Glutamatergic neuron (in vitro differentiated cells): ENCODE data around the gene FBLN2. TPM values are rescaled to one million over a fixed set of nuclear protein-coding genes. Genes with fewer than 3 reads are reported as not detected.

Source experiments
- DNase-seq: peaks from one replicate; pipeline ENCODE4 v3.0.0; 2022
- H3K27ac Mint-ChIP-seq: one replicate; pipeline ENCODE4 v1.8.0; 2020; ENCODE audit warnings: mild to moderate bottlenecking, mixed read lengths, inconsistent platforms; ENCODE audit not compliant: unreplicated experiment
- H3K27me3 Mint-ChIP-seq: one replicate; pipeline ENCODE4 v1.8.0; 2020; ENCODE audit warnings: mild to moderate bottlenecking, moderate library complexity, mixed read lengths, inconsistent platforms; ENCODE audit not compliant: unreplicated experiment
- H3K36me3 Mint-ChIP-seq: one replicate; pipeline ENCODE4 v1.8.0; 2020; ENCODE audit warnings: mild to moderate bottlenecking, mixed read lengths, inconsistent platforms; ENCODE audit not compliant: unreplicated experiment
- H3K4me1 Mint-ChIP-seq: one replicate; pipeline ENCODE4 v1.8.0; 2020; ENCODE audit warnings: mild to moderate bottlenecking, low read depth, mixed read lengths, inconsistent platforms; ENCODE audit not compliant: unreplicated experiment
- H3K4me3 Mint-ChIP-seq: one replicate; pipeline ENCODE4 v1.8.0; 2020; ENCODE audit warnings: mild to moderate bottlenecking, mixed read lengths, inconsistent platforms; ENCODE audit not compliant: unreplicated experiment
- H3K9me3 Mint-ChIP-seq: one replicate; pipeline ENCODE4 v1.8.0; 2020; ENCODE audit warnings: mild to moderate bottlenecking, moderate library complexity, mixed read lengths, inconsistent platforms; ENCODE audit not compliant: unreplicated experiment
- total RNA-seq: library from RNA; stranded (reverse); fragmentation: NEBNext Ultra II Directional; extraction: Animal tissue kit (Norgen Biotek cat#: 25700); gene quantifications from one replicate; pipeline ENCODE4 v1.2.1, GENCODE V29; 2021; ENCODE audit not compliant: unreplicated experiment
- TF ChIP-seq, protein P1 (sequence below): fragments of 200-600 bp; sonication (generic); IDR thresholded peaks from one replicate; pipeline ENCODE4 v1.5.0; 2021; ENCODE audit not compliant: partially characterized antibody, unreplicated experiment

Gene FBLN2
- total RNA-seq, 1 donor from 2014 or later = 2.1 TPM

- peak; percentile 5 for DNase-seq
- TF ChIP-seq, protein P1, sequence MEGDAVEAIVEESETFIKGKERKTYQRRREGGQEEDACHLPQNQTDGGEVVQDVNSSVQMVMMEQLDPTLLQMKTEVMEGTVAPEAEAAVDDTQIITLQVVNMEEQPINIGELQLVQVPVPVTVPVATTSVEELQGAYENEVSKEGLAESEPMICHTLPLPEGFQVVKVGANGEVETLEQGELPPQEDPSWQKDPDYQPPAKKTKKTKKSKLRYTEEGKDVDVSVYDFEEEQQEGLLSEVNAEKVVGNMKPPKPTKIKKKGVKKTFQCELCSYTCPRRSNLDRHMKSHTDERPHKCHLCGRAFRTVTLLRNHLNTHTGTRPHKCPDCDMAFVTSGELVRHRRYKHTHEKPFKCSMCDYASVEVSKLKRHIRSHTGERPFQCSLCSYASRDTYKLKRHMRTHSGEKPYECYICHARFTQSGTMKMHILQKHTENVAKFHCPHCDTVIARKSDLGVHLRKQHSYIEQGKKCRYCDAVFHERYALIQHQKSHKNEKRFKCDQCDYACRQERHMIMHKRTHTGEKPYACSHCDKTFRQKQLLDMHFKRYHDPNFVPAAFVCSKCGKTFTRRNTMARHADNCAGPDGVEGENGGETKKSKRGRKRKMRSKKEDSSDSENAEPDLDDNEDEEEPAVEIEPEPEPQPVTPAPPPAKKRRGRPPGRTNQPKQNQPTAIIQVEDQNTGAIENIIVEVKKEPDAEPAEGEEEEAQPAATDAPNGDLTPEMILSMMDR = no peak
- Mint-ChIP-seq H3K27ac (no peak overlapping the region), H3K4me3 (no peak overlapping the region), H3K36me3 (peaks cover 19% of the 10 kb centered on the region), H3K9me3 (peaks cover 6% of the 10 kb centered on the region), H3K4me1 (peaks cover 18% of the 10 kb centered on the region), H3K27me3 (peaks cover 16% of the 10 kb centered on the region)
Measured at GRCh38 chr3:13543253-13543652, 5.7 kb upstream of the FBLN2 start.

GRCh38 chr3:13544293-13544831 is 4.6 kb upstream of the FBLN2 start:
- TF ChIP-seq, protein P1 = no peak
- H3K4me3 Mint-ChIP-seq = no peak overlapping the region
- H3K36me3 Mint-ChIP-seq = peaks cover 12% of the 10 kb centered on the region
- H3K9me3 Mint-ChIP-seq = peaks cover 9% of the 10 kb centered on the region
- H3K27ac Mint-ChIP-seq = no peak overlapping the region
- peaks cover 9% of the 10 kb centered on the region for H3K27me3 Mint-ChIP-seq
- peaks cover 18% of the 10 kb centered on the region for H3K4me1 Mint-ChIP-seq
- peak; percentile 5 for DNase-seq

GRCh38 chr3:13544951-13545651 is 3.8 kb upstream of the FBLN2 start:
- Mint-ChIP-seq H3K4me3 (peak overlapping the region; percentile 13), H3K36me3 (peaks cover 12% of the 10 kb centered on the region), H3K4me1 (peaks cover 18% of the 10 kb centered on the region), H3K27me3 (peaks cover 7% of the 10 kb centered on the region), H3K27ac (no peak overlapping the region), H3K9me3 (peaks cover 9% of the 10 kb centered on the region)
- DNase-seq = no peak
- TF ChIP-seq, protein P1 = no peak

GRCh38 chr3:13545952-13546454 is 2.9 kb upstream of the FBLN2 start:
- H3K27me3 Mint-ChIP-seq = peaks cover 11% of the 10 kb centered on the region
- H3K9me3 Mint-ChIP-seq = peaks cover 7% of the 10 kb centered on the region
- peaks cover 9% of the 10 kb centered on the region for H3K36me3 Mint-ChIP-seq
- peaks cover 18% of the 10 kb centered on the region for H3K4me1 Mint-ChIP-seq
- no peak overlapping the region for H3K4me3 Mint-ChIP-seq
- no peak overlapping the region for H3K27ac Mint-ChIP-seq
- no peak for DNase-seq
- TF ChIP-seq, protein P1 = no peak

DNA sequence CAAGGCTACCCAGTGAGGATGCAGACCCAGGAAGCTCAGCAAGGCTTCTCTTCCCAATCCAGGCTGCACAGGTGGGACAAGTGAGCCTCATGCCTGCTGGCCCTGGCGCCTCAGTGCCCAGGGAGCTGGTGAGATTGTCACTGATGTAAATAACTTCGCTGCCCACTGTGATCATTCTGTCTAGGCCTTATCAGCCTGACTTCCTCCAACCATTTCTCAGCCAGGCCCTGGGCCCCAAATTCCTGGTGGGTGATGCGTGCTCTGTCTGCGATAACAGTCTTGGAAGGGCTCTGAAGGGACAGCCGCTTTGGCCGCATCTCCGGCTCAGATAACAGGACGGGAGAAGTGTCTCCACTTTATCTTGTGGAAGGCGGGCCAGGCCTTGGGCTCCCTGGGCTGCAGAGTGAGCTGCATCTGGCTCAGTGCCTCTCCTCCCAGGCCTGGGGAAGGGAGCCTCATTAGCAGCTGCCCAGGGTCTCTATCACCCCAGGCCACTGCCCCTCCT is 2.2 kb upstream of the FBLN2 start:
- no peak overlapping the region for H3K4me3 Mint-ChIP-seq
- H3K9me3 Mint-ChIP-seq = peaks cover 7% of the 10 kb centered on the region
- H3K27me3 Mint-ChIP-seq = peaks cover 9% of the 10 kb centered on the region
- peak; percentile 55 for DNase-seq
- H3K36me3 Mint-ChIP-seq = peaks cover 5% of the 10 kb centered on the region
- no peak overlapping the region for H3K27ac Mint-ChIP-seq
- TF ChIP-seq, protein P1 = no peak
- H3K4me1 Mint-ChIP-seq = peaks cover 18% of the 10 kb centered on the region
